Measurements from ENCODE around the gene ADAM30. TPM values are rescaled to one million over a fixed set of nuclear protein-coding genes. Genes with fewer than 3 reads are reported as not detected.
A peak's percentile ranks its signal among the peaks of the same experiment; 100 is the strongest.

The ADAM30 gene
- total RNA-seq, 1 donor from 2014 or later = not detected

GRCh38 chr1:119935373-119935772, 39.1 kb upstream of the ADAM30 start:
- no peak overlapping the region for H3K4me3 ChIP-seq
- H3K27ac ChIP-seq = no peak overlapping the region
- H3K36me3 ChIP-seq = peaks cover 72% of the 10 kb centered on the region
- H3K27me3 ChIP-seq (ENCODE audit: low read depth) = no peaks in the 10 kb centered on the region
- no peaks in the 10 kb centered on the region for H3K4me1 ChIP-seq
- no peak for TF ChIP-seq CTCF (IDR thresholded peaks at IDR 0.05)
- DNase-seq (no peak), ATAC-seq (no peak)
- intact Hi-C loops (cut with DNase I) = no loop called here
- H3K9me3 ChIP-seq = no peaks in the 10 kb centered on the region

GRCh38 chr1:119933397-119933796, 37.1 kb upstream of the ADAM30 start:
- peaks cover 66% of the 10 kb centered on the region for H3K36me3 ChIP-seq
- TF ChIP-seq CTCF (IDR thresholded peaks at IDR 0.05) = no peak
- H3K27ac ChIP-seq = no peak overlapping the region
- H3K4me1 ChIP-seq = no peaks in the 10 kb centered on the region
- no peak overlapping the region for H3K4me3 ChIP-seq
- no peaks in the 10 kb centered on the region for H3K27me3 ChIP-seq (ENCODE audit: low read depth)
- DNase-seq (no peak), ATAC-seq (no peak)
- intact Hi-C loops (cut with DNase I) = no loop called here
- no peaks in the 10 kb centered on the region for H3K9me3 ChIP-seq

GRCh38 chr1:119929643-119930315, 33.5 kb upstream of the ADAM30 start:
- TF ChIP-seq CTCF (IDR thresholded peaks at IDR 0.05) = no peak

GRCh38 chr1:119926553-119926952, 30.2 kb upstream of the ADAM30 start:
- no peak overlapping the region for H3K27ac ChIP-seq
- H3K9me3 ChIP-seq = no peaks in the 10 kb centered on the region
- no peaks in the 10 kb centered on the region for H3K4me1 ChIP-seq
- no peak overlapping the region for H3K4me3 ChIP-seq
- DNase-seq = no peak
- no peaks in the 10 kb centered on the region for H3K27me3 ChIP-seq (ENCODE audit: low read depth)
- TF ChIP-seq CTCF (IDR thresholded peaks at IDR 0.05) = no peak
- intact Hi-C loops (cut with DNase I) = no loop called here
- ATAC-seq = peak; percentile 39 to 58
- peaks cover 82% of the 10 kb centered on the region for H3K36me3 ChIP-seq

More at GRCh38 chr1:119929643-119930315, 33.5 kb upstream of the ADAM30 start:
- Histone ChIP-seq H3K27me3 (ENCODE audit: low read depth) (no peaks in the 10 kb centered on the region), H3K4me1 (no peaks in the 10 kb centered on the region), H3K9me3 (no peaks in the 10 kb centered on the region), H3K36me3 (peaks cover 67% of the 10 kb centered on the region), H3K27ac (no peak overlapping the region), H3K4me3 (no peak overlapping the region)
- intact Hi-C loops (cut with DNase I) = no loop called here
- ATAC-seq (no peak), DNase-seq (no peak)

- DNase-seq (no peak), ATAC-seq (no peak)
- no peaks in the 10 kb centered on the region for H3K27me3 ChIP-seq (ENCODE audit: low read depth)
- H3K9me3 ChIP-seq = no peaks in the 10 kb centered on the region
- no peak for TF ChIP-seq CTCF (IDR thresholded peaks at IDR 0.05)
- no peak overlapping the region for H3K27ac ChIP-seq
- H3K4me1 ChIP-seq = no peaks in the 10 kb centered on the region
- intact Hi-C loops (cut with DNase I) = no loop called here
- H3K4me3 ChIP-seq = no peak overlapping the region
- H3K36me3 ChIP-seq = peaks cover 95% of the 10 kb centered on the region
Measured at GRCh38 chr1:119924948-119925898, 28.9 kb upstream of the ADAM30 start.
